ENCODE measurements around the gene APELA. TPM values are rescaled to one million over a fixed set of nuclear protein-coding genes. Genes with fewer than 3 reads are reported as not detected.

The APELA gene
- total RNA-seq, 4 donors from 2014 or later: 1.4 TPM; not detected in 3

DNA sequence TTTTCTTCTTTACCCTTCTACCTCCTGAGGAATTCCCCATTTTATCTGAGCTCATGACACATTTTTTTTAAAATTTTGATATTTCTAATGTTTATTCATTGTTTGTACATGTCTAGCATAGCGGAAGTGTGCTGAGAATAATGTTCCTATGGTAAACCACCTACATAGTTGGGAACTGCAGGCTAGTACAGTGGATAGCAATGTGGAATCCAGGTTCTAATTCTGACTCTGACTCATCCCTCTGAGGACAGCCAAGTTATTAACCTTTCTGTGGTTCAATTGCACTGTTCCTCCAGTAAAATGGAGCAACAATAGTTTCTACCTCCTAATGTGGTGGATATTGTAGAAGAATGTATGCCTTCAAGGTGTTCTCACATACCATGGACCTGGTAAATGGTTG, 20.6 kb upstream of the APELA start:
- Histone ChIP-seq H3K27me3 (no peaks in the 10 kb centered on the region), H3K4me1 (no peaks in the 10 kb centered on the region), H3K9me3 (no peaks in the 10 kb centered on the region), H3K4me3 (no peak overlapping the region), H3K36me3 (no peaks in the 10 kb centered on the region), H3K27ac (no peak overlapping the region)
- no peak for DNase-seq
- intact Hi-C loops (cut with DNase I; ENCODE audit: low total_unique reads): no loop called here
- TF ChIP-seq POLR2A (IDR thresholded peaks at IDR 0.05) (no peak), CTCF (IDR thresholded peaks at IDR 0.05) (no peak)

- TF ChIP-seq POLR2A (IDR thresholded peaks at IDR 0.05) (no peak), CTCF (IDR thresholded peaks at IDR 0.05) (no peak)
- no peaks in the 10 kb centered on the region for H3K27me3 ChIP-seq
- no peaks in the 10 kb centered on the region for H3K36me3 ChIP-seq
- intact Hi-C loops (cut with DNase I; ENCODE audit: low total_unique reads): no loop called here
- H3K4me1 ChIP-seq: no peaks in the 10 kb centered on the region
- no peaks in the 10 kb centered on the region for H3K9me3 ChIP-seq
- no peak overlapping the region for H3K4me3 ChIP-seq
- DNase-seq: no peak
- H3K27ac ChIP-seq: no peak overlapping the region
Observed at GRCh38 chr4:164866817-164867490, 10.0 kb upstream of the APELA start.

DNA sequence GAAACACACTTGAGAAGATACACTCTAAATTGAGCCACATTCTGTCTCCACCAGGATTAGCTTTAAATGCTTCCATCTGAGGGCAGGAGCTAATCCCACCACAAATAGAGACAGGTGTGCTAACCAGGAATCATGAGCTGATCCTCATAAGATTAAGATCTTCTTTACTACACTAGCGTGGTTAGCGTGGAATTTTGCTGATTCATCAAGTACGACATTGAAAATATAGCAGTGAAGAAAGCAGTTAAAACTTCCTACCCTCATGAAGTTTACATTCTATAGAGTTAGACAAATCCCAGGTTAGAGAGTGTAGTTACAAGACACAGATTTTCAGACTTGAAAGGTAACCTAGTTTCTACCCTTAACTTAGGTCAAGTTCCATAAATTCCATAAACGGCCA, 5.3 kb upstream of the APELA start:
- intact Hi-C loops (cut with DNase I; ENCODE audit: low total_unique reads): no loop called here
- H3K27ac ChIP-seq: no peak overlapping the region
- TF ChIP-seq POLR2A (IDR thresholded peaks at IDR 0.05): no peak
- TF ChIP-seq CTCF (IDR thresholded peaks at IDR 0.05): no peak
- DNase-seq: no peak
- no peak overlapping the region for H3K4me3 ChIP-seq
- H3K4me1 ChIP-seq: no peaks in the 10 kb centered on the region
- no peaks in the 10 kb centered on the region for H3K36me3 ChIP-seq
- H3K9me3 ChIP-seq: no peaks in the 10 kb centered on the region
- no peaks in the 10 kb centered on the region for H3K27me3 ChIP-seq

DNA sequence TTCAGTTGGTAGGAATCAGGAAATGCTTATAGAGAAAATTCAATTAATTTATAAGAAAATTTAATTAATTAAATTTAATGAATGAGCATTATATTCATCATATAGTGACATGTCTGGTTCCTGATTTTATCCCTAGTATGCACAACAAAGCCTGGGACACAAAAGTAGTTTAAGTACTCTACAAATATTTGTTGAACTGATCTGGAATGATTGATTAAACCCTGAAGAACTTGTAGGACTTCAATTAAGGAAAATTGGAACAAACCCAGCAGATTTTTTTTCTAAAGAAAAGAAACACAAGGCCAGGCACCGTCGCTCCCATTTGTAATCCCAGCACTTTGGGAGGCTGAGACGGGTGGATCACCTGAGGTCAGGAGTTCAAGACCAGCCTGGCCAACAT, 4.5 kb upstream of the APELA start:
- no peaks in the 10 kb centered on the region for H3K27me3 ChIP-seq
- intact Hi-C loops (cut with DNase I; ENCODE audit: low total_unique reads): no loop called here
- no peak overlapping the region for H3K27ac ChIP-seq
- TF ChIP-seq CTCF (IDR thresholded peaks at IDR 0.05): no peak
- no peak for TF ChIP-seq POLR2A (IDR thresholded peaks at IDR 0.05)
- no peaks in the 10 kb centered on the region for H3K9me3 ChIP-seq
- H3K4me1 ChIP-seq: no peaks in the 10 kb centered on the region
- no peak for DNase-seq
- no peaks in the 10 kb centered on the region for H3K36me3 ChIP-seq
- no peak overlapping the region for H3K4me3 ChIP-seq

DNA sequence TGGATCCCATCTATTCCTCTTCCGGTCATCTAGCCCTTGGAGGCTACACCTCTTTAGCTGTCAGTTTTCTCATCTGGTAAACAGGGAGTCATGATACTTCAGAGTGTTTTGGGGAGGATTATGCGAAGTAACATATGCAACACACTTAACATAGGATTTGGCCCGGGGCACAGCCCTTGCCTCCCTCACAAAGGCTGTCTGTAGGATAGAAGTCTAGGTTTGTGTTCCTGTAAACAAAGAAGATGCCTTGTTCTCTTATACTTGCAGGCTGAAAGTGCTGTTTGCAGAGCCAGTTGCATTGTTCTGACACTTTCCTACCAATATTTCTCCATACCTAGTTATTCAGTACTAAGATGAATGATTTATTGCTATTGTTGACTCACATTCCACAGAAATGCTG, 2.2 kb upstream of the APELA start:
- Histone ChIP-seq H3K4me3 (no peak overlapping the region), H3K4me1 (no peaks in the 10 kb centered on the region), H3K9me3 (no peaks in the 10 kb centered on the region), H3K27me3 (no peaks in the 10 kb centered on the region), H3K27ac (no peak overlapping the region), H3K36me3 (no peaks in the 10 kb centered on the region)
- no peak for TF ChIP-seq CTCF (IDR thresholded peaks at IDR 0.05)
- no peak for TF ChIP-seq POLR2A (IDR thresholded peaks at IDR 0.05)
- intact Hi-C loops (cut with DNase I; ENCODE audit: low total_unique reads): no loop called here
- no peak for DNase-seq

All from uterus (tissue), 4 donors.